Measurements from ENCODE around the gene POU6F2.

Gene POU6F2

DNA sequence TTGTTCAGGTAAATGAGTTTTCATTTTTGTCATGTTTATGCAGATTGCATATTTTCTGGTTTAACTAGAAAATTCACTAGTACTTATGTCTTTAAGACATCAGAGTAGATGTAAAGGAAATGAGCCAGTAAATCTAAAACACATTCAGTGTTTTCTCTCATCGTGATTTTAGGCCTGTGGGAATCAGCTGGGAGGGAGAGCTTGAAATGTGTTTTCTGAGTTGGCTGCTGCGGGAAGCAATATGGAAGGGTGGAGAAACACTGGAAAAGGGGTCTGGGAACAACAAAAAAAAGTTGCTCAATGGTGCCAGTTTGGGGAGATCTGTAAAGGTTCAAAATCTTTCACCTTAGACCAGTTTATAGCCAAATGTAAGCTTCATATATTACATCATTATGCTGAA lies 284.1 kb downstream of the POU6F2 start:
- no peak for DNase-seq

DNA sequence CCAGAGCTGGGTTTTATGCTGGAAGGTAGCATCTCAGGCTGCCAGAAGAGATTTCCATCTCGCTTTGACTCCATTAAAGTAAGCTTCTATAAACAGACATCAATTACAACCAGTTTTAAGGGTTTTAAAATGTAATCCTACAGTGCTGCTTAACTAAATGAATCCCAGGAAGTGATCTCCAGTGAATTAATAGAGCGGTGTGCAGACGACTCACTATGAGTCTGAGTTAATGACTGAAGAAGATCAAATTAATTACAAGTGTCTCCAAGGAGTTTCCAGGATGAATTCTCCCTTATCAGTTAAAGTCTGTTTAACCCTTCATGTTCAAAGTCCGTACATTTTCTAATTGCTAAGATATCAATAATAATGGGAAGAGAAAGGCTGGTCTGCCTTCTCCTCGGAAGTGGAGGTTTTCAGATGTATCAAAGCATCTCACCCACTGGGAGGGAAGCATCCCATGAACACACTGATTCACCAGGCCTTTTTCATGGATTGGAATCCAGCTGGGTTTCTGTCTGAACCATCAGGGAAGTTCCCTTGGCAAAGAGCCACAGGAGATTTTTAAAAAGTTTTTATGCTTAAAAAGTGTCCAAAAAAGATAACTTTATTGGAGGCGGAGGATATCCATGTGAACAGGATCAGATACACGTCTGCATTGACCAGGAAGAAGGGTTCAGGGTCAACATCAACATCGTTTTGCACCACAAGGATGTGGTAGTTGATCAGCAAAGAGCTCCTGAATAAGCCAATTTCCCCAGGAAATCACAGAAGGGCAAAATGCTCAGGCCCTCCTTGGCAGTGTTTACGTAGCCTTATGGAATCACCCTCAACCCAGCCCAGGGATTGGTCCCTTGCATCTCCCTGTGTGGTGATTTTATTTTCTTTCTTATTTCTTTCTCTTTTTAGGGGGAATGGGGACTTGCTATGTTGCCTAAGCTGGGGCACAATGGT lies 288.2 kb downstream of the POU6F2 start:
- DNase-seq: no peak

DNA sequence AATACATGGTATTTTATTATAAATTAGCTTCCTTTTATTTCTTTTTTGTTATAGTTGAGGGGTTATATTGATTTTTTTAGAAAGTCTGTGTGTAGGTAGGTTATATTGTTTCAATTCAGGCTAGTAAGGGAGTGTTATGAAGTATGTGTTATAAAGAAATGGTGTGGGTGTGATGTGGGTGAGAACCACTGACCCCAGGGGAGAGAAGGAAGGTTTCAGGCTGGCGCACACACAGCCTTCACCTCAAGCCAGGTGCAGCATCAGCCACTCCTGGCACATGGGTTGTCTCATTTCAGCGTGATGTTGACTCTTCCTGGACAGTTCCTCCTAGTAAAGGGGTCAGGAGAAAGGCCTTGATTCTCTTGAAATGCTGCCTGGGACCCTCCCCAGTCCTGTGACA lies 291.3 kb downstream of the POU6F2 start:
- no peak for DNase-seq

DNA sequence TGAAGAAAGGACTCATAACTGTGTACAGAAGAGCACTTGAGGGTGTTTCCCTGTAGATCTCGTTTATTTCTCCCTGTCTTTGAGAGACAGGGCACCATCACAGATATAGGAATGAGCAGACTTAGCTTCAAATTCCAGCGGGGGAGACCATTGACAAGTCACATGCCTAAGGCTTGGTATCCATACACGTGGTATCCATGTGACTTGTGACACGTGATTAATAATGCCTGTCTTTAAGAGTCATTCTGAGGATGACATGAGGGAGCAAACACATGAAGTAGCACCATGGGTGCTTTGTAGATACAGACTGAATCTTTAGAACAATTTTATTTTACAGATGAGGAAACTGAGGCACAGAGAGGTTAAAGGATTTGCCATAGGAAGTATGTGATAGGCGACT lies 292.3 kb downstream of the POU6F2 start:
- DNase-seq: no peak

DNA sequence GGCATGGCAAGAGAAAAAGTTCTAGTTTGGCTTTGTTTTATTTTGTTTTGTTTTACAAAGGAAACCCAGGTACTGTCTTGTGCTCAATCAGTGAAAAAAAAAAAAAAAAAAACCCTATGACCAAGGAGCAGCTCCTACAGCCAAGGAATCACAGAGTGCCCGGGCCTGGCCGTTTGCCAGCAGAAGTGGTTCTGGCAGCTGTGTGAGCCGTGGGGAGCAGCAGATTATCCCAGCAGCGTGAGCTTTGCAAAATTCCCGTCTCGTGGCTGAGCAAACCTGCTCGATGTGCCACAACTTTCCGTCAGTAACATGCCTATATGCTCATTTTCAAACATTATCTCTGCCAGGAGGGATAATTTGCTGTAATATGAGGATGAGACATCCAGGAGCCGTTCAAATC lies 293.7 kb downstream of the POU6F2 start:
- DNase-seq: peak; percentile 7 to 70

DNA sequence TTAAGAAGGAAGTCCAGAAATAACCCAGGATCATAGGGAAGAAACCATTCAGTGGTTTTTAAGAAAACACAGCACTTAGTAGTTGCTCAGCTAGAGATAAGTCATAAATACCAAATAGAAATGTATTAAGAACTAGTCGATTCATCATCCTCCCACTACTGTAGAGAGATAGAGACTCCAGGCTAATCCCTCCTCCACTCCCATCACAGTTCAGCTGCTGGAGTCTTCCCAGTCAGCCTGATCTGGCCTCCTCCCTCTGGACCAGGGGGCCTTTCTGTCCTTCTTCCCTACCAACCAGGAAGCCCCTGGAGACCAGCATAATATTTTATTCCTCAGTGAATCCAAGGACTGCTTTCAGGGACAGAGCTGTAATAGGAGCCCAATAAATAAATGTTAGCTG lies 294.4 kb downstream of the POU6F2 start:
- no peak for DNase-seq

DNA sequence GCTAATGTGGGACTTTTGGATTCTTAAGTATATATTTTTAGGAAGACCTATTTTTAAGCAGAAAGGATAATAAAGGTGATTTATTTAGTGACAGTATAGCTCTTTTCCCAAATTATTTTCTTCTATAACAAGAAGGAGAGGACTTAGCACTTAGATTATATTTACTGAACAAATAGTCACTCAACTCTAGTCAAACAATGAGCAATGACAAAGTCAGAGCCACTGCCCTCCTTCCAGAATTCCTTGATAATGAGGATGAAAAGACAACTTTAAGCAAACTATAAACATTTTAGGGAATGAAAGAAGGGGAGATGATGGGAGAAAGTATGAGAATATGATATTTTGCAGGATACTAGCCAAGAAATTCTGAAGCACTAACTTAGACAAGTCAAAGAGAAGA lies 295.0 kb downstream of the POU6F2 start:
- no peak for DNase-seq

DNA sequence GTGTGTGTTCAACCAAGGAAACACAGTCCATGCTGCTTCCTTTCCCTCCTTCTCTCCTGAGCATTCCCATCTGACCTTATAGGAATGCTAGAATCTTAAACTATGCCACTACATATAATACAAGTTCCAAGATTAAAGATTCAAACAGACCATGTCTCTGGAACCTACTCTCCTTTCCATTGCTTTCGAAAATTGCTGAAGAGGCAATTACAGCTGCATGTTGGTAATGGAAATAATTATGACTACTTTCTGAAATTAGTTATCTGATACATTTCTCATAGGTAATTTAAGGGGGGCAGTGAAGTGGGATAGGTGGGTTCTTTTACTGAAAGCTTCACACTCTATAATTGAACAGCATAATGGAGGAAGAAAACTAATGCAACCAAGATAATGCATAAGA lies 302.6 kb downstream of the POU6F2 start:
- DNase-seq: no peak

DNA sequence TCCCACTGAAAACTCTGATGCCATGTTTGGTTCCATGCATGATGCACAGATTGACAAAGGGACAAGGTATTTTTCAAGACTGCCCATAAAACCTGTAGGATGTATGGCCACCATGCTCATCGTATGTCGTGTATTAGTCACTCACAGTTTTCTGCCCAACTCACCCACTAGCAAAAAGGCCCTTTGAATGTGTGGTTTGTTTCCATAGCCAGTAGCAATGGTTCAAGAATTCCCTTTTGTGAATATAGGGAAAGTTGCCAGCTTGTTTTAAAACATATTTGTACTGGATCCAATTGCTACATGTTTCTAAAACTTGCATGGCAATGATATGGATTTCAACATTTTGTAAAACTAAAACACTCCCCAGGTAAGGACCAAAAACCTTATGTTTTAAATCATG lies 307.5 kb downstream of the POU6F2 start:
- DNase-seq: no peak

DNA sequence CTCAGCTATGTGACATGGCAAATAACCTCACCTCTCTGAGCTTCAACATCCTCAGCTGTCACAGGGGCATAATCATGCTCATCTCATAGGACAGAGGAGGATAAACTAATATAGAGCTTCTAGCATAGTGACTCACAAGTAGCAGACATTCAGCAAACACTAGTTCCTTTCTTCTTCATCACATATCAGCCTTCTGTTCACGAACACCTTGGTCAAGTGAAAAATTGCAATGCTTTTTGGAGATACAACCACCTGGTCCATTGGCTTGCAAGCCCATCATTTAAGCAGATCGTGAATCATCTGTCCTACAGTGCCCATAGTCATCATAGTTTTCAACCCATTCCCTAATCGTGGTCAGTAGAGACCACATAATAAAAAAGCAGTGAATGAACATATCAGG lies 310.6 kb downstream of the POU6F2 start:
- no peak for DNase-seq

DNA sequence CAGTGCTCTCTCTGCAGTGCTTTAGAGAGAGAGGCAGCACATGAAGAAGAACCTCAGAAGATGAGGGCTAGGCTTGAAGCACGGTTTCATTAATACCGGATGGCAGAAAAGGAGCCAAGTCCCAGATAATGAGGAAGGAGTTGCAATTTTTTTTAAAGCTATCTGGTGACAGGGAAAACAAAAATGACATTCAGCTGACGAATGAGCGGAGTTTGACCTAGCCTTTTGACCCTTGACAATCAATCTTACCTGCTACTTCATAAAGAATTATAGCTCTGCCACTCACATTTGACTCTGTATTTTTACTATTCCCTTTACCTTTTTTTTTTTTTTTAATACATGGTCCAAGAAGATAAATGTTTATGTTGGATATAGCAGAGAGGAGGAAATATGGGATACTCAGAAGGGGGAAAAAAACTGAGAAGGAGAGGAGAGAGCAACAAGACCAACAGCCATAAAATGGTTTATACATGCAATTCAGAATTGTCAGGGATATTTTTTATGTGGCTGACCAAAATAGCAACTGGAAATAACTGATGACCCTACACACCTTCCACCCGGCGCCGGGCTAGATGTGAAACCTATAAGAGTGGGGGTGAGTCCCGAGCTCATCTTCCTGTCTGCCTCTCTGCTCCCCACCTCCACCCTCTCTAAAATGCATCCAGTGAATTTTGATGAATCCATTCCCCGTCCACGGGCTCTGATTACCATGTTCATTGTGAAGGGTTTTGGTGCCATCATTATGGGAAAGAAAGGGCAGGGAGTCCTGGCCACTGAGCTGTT lies 314.1 kb downstream of the POU6F2 start:
- DNase-seq: no peak

DNA sequence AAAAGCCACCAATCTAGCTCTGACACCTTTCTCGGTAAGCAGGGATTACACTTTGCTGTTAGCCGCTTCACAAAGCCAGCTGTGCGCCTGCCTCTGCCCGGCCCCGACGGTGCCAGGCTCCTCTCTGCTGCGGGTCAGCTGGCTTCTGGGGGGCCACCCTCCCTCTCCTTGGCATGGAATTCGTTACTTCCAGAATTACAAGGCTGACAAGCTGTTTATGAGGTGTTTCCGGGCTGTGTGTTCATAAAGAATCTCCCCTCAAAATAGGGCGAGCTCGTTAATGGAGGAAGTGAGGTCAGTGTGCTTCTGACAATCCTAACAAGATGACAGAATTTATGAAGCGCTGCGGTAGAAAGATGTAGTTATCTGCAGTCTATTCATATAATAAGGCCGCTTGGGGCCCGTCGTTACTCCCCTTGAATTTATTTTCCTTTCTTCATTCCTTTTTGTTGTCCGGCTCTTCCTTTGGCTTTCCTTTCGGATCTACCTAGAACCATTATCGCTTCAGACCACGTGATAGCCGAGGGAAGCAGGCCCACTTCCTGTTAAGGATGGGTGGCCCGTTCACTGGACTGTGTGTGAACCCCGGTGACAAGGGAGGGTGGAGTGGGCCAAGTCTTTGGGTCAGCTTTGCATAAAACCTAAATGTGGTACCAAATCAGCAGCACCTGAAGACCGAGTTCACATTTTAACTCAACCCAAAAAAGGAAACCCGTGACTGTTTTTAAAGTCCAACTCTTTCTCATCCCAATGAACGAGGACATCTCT lies 315.5 kb downstream of the POU6F2 start:
- no peak for DNase-seq

DNA sequence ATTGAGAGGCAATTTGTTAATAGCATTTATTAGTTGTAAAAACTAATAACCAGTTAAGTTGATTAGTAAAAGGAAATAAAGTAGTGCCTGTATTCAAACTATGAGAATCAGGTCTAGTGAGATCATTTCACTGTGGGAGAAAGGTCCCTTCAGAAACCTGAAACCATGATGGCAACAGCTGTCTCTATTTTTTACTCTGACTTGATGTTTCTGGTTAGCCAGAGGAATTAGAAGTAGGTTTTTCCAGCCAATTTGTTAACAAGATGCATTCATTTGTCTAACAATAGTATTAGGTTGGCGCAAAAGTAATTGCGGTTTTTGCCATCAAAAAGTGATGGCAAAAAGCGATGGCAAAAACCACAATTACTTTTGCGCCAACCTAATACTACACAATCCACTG lies 316.3 kb downstream of the POU6F2 start:
- no peak for DNase-seq

DNA sequence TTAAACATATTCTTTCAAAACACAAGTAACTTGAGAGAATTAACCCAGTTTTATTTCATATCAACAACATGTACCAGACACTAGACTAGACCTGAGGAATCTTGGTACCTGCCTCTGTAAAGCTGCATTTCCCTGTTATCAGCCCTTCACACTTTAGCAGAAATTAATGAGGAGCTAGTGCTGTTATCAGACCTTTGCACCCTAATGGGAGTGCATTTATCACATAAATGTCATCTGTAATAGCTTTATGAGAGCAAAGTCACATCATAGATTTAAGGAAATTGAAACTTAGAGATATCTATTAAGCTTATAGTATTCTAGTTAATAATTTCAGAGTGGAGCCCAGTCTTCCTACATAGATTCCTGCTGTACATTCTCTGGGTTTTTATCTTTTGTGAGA lies 318.1 kb downstream of the POU6F2 start:
- DNase-seq: no peak

DNA sequence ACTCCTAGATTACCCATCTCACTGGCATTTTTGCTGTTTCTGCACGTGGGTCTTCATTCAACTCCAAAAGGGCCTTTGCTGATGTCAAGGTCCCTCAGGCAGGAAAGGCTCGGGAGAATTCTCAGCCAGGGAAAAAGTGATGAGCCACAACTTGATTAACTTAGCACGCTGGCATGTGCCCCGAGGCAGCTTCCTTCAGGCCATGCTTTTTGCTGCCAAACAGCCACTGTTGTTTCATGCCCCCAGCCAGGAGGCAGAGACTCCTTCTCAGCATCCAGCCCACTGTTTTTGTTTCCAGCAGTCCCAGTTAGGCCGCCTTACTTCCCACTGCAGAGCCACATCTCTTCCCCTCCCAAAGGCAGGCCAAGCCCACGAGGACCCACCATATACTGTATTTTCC lies 322.0 kb downstream of the POU6F2 start:
- no peak for DNase-seq

DNA sequence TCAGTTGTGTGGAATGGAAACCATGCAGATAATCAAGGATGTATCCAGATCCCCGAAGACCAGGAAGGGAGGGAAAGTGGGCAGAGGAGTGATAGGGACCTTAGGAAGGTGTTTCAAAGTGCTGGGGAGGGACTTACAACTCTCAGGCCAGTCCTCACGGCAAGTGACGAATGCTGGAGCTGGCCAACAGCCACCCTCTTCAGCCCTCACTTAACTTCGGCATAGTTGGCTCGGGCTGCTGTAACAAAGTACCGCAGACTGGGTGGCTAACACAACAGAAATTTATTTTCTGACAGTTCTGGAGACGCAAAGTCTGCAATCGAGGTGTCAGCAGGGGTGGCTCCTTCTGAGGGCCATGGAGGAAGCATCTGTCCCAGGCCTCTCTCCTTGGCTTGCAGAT lies 322.6 kb downstream of the POU6F2 start:
- no peak for DNase-seq

DNA sequence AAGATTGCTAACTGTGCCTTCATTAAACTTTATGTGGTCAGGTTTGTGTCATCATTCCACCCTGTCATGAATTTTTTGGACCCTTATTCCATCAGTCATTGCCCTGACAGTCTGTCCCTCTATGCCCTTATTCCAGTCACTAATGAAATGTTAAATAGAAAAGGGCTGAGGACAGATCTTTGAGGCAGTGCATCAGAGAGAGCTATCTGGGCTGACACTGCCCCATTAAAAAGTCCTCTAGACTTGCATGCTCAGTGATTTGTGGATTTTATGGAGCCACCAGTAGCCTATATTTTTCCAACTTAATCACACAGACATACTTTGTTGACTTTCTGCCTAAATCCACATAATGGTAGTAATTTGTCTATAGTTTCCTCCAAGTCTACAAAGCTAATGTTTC lies 323.8 kb downstream of the POU6F2 start:
- DNase-seq: no peak

DNA sequence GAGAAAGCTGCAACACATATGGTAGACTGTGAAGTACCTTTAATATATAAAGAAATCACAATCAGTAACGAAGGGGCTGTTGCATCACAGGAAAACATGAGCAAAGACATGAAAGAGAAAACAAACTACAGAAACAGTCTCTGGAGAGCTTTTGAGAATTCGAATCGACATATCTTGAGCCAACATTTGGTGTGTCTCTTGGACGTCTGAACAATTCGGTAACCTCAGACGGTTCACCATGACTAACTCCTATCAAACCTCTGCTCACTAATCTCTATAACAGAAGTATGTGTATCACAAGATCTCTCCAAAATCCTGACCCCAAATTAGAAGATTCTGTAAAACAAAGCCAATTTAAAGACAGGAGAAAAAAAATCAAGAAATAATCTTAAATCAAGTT lies 326.5 kb downstream of the POU6F2 start:
- no peak for DNase-seq

DNA sequence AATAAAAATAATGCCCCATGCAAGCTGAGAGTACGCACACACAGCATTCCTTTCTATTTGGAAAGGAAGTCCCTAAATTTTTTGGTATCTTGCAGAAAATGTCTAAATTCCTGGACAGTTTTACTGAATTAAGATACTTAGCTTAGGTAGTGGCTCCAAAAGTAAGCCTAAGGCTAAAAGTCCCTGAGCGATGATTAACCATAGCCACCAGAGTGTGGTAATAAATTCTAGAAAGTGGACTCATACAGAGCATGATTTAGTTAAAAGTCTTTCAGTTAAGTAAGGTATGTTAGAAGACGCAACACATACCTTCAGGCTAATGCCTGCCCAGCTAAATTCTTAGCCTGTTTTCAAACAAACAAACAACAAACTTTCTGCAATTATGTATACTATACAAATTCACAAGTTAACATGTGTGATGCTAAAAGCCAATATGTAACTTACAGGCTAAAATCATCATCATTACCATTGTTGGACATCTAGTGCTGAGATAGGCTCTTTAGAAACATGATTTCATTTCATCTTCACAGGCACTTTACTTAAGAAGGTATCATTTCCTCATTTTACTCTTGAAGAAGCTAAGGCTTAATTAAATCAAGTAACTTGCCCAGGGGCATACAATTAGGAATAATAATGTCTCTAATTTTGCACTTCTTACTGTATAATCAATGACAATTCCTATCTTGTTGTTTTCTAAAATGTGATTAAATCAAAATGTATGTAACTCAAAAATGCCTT lies 327.1 kb downstream of the POU6F2 start:
- DNase-seq: no peak

DNA sequence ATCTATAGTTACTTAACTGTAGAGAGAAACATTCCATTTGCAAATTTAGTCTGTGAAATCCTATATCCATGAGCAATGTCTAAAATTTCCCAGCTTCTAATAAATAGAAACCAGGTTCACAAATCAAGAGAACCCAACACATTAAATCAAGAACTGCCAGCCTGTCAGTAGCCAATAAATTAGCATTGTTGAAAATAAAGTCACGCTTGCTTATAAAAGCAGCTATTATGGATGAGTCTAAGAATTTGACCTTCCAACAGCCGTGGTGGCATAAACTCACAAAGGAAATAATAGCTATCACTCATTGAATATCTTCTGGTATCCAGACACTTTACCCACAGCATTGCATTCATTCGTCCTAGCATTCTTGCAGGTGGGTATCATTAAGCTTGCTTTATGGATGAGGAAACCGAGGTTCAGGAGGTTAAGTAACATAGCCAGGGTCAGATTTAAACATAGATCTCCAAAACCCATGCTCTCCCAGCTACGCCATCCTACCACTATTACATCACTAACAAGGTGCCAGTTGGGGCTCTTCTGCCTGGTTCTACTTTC lies 328.4 kb downstream of the POU6F2 start:
- no peak for DNase-seq

DNA sequence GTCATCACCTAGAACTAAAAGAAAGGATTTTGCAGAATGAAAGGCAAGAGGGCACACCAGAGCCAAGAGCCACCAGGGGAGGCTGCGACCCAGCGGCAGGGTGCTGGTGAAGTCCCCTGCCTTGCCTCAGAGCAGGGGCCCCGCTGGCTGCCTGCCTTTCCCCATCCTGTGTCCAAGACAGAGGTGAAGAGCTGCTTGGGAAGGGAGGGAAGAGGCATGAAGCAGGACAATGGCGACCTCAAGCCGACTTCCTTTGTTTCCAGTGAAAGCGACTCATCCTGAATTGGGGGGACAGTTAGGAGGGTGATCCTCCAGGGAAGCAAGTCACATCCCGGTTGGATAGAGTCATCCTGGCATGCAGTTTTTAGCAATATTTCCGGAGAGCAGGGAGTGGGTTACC lies 333.0 kb downstream of the POU6F2 start:
- DNase-seq: no peak

DNA sequence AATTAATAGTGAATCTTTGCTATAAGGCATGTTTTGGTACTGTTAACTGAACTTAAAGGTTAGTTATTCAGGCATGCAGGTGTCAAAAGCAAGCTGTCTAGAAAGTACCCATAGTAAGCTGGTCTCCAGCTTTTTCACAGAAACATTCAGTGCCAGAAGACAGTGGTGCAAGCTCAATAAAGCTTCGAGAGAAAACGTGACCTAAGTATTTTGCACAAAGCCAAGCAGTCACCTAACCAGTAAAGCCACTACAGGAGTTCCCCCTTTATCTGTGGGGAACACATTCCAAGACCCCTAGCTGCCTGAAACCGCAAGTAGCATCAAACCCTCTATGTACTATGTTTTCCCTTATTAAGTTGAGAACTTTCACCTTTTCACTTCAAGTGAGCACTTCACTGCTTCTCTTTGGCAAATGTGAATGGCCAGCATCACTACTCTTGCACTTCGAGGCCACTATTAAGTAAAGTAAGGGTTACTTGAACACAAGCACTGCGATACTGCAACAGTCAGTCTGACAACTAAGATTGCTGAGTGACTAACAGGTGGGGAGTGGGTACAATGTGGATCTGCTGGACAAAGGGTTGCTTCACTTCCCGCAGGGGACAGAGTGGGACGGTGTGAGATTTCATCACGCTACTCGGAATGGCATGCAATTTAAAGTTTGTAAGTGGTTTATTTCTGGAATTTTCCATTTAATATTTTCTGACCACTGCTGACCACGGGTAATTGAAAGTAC lies 334.7 kb downstream of the POU6F2 start:
- DNase-seq: no peak

Measured in NCI-H187 (cell line).